Natural killer cell (primary cell): Measurements from ENCODE around the gene PNKD. TPM values are rescaled to one million over a fixed set of nuclear protein-coding genes. Genes with fewer than 3 reads are reported as not detected.

Experiments
- ATAC-seq, 3 donors: fragments of 150-1000 bp in 2 of 3; fragments of 200-7000 bp in 1 of 3; cut with Tn5 transposase; 1 replicate in 1 of 3; 2 replicates in 2 of 3; pipeline ENCODE4 v1.10.0; 2021; ENCODE audit warnings: mild to moderate bottlenecking in 2 of 3, moderate library complexity in 2 of 3
- DNase-seq, 2 donors: peaks; one replicate each; pipeline versions ENCODE4 v3.0.0 to v3.0.0-alpha.2; 2013 to 2021; ENCODE audit warnings: mixed read lengths in 1 of 2
- H3K27ac ChIP-seq: one replicate; pipeline ENCODE4 v1.5.1; 2013; ENCODE audit warnings: mild to moderate bottlenecking, low read length
- H3K27me3 ChIP-seq: one replicate; pipeline ENCODE4 v1.6.1; 2013; ENCODE audit warnings: low read length; ENCODE audit not compliant: control insufficient read depth, insufficient read depth
- H3K36me3 ChIP-seq: one replicate; pipeline ENCODE4 v1.6.1; 2013; ENCODE audit warnings: low read length; ENCODE audit not compliant: control insufficient read depth, insufficient read depth
- H3K4me1 ChIP-seq: one replicate; pipeline ENCODE4 v1.6.1; 2013; ENCODE audit warnings: low read length; ENCODE audit not compliant: control insufficient read depth, insufficient read depth
- H3K4me3 ChIP-seq: one replicate; pipeline ENCODE4 v1.5.1; 2013; ENCODE audit warnings: low read length
- H3K9me3 ChIP-seq: one replicate; pipeline ENCODE4 v1.6.1; 2013; ENCODE audit warnings: low read length; ENCODE audit not compliant: control insufficient read depth, insufficient read depth
- H3K27ac Mint-ChIP-seq, 2 donors: one replicate each; pipeline ENCODE4 v1.8.0; 2022; ENCODE audit warnings: mild to moderate bottlenecking in 2 of 2, mixed read lengths in 2 of 2, moderate library complexity in 1 of 2
- H3K27me3 Mint-ChIP-seq, 2 donors: one replicate each; pipeline ENCODE4 v1.8.0; 2022; ENCODE audit warnings: low read depth in 2 of 2, mixed read lengths in 2 of 2
- H3K36me3 Mint-ChIP-seq: one replicate; pipeline ENCODE4 v1.8.0; 2022; ENCODE audit warnings: mixed read lengths
- H3K4me1 Mint-ChIP-seq, 2 donors: one replicate each; pipeline ENCODE4 v1.8.0; 2022; ENCODE audit warnings: mixed read lengths in 2 of 2
- H3K4me3 Mint-ChIP-seq: one replicate; pipeline ENCODE4 v1.8.0; 2022; ENCODE audit warnings: mild to moderate bottlenecking, moderate library complexity, mixed read lengths
- H3K9me3 Mint-ChIP-seq, 2 donors: one replicate each; pipeline ENCODE4 v1.8.0; 2022; ENCODE audit warnings: mixed read lengths in 2 of 2
- WGBS: methylation state at CpG from one replicate; pipeline ENCODE4 v1.1.7; 2013; ENCODE audit warnings: missing lambda C conversion rate; ENCODE audit not compliant: insufficient coverage; 5-methylcytosine and 5-hydroxymethylcytosine counted together
- intact Hi-C: fragments of 100-400 bp; cut with micrococcal nuclease; formaldehyde crosslinking; loops from one replicate; pipeline ENCODE4 v1.14.2; 2022
- total RNA-seq, 4 donors: library from RNA; stranded (reverse); fragments of 120-200 nt in 1 of 4; gene quantifications; one replicate each; pipeline versions ENCODE4 v1.2.3 to v1.2.4, GENCODE V29; 2013 to 2022
- TF ChIP-seq, protein P1 (sequence below): fragments of 200-600 bp; IDR thresholded peaks from one replicate; pipeline ENCODE4 v1.8.0; 2022; ENCODE audit warnings: antibody characterized with exemption

The PNKD gene
- total RNA-seq, 3 donors from 2014 or later (not counting 1 experiment from before 2014, with no cell fraction given) = 18.8 to 21.3 (median 18.9) TPM

DNA sequence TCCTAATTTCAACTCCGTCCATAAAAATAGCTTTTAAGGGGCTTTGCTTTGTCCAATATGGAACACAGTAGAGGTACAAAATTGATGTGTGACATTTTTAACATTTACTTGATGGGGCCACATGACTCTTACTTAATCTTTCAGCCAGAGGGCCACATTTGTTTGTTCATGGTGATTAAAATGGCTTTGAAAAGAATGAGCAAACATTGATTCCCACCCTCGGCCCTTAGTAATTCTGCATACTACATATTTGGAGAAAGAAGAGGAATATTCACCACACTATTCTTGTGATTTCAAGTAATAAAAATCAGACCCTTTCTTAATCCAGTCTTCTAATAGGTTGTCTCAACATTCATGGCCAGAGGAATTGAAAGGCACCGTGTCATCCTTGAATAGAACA is 35.8 kb upstream of the PNKD start:
- ATAC-seq = no peak
- H3K4me1 Mint-ChIP-seq = peaks cover 31 to 42% of the 10 kb centered on the region in 2 donors
- H3K4me3 ChIP-seq = no peak overlapping the region
- H3K9me3 ChIP-seq = no peaks in the 10 kb centered on the region
- H3K27ac ChIP-seq = no peak overlapping the region
- peaks cover 34% of the 10 kb centered on the region for H3K36me3 Mint-ChIP-seq
- no peak overlapping the region for H3K4me3 Mint-ChIP-seq
- no peaks in the 10 kb centered on the region for H3K27me3 ChIP-seq
- peak overlapping the region; percentile 45 to 65 for H3K27ac Mint-ChIP-seq
- peaks cover 80% of the 10 kb centered on the region for H3K36me3 ChIP-seq
- peaks cover 27% of the 10 kb centered on the region for H3K4me1 ChIP-seq
- WGBS = 100% methylated on average over 1 of the region's 3 CpGs
- intact Hi-C loops = no loop called here
- TF ChIP-seq, protein P1, sequence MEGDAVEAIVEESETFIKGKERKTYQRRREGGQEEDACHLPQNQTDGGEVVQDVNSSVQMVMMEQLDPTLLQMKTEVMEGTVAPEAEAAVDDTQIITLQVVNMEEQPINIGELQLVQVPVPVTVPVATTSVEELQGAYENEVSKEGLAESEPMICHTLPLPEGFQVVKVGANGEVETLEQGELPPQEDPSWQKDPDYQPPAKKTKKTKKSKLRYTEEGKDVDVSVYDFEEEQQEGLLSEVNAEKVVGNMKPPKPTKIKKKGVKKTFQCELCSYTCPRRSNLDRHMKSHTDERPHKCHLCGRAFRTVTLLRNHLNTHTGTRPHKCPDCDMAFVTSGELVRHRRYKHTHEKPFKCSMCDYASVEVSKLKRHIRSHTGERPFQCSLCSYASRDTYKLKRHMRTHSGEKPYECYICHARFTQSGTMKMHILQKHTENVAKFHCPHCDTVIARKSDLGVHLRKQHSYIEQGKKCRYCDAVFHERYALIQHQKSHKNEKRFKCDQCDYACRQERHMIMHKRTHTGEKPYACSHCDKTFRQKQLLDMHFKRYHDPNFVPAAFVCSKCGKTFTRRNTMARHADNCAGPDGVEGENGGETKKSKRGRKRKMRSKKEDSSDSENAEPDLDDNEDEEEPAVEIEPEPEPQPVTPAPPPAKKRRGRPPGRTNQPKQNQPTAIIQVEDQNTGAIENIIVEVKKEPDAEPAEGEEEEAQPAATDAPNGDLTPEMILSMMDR = no peak
- no peaks in the 10 kb centered on the region for H3K27me3 Mint-ChIP-seq
- no peak for DNase-seq
- H3K9me3 Mint-ChIP-seq = no peaks in the 10 kb centered on the region

DNA sequence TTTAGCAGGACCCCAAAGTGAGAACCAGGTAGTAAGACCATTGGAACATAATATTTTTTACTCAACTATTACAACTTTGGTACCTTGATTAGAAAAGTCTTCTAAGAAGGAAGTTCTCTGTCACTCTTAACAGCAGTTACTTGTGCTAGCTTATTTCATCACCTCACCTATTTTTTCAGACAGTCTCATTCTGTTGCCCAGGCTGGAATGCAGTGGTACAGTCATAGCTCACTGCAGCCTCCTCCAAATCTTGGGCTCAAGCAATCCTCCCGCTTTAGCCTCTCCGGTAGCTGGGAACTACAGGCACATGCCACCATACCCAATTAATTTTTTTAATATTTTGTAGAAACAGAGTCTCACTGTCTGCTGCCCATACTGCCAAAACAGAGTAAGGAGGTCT is 35.3 kb upstream of the PNKD start:
- no peak overlapping the region for H3K4me3 ChIP-seq
- DNase-seq = no peak
- Mint-ChIP-seq H3K36me3 (peaks cover 34% of the 10 kb centered on the region), H3K4me3 (no peak overlapping the region), H3K9me3 (no peaks in the 10 kb centered on the region), H3K27me3 (no peaks in the 10 kb centered on the region), H3K27ac (peak overlapping the region; percentile 45 to 65), H3K4me1 (peaks cover 31 to 42% of the 10 kb centered on the region in 2 donors)
- H3K27me3 ChIP-seq = no peaks in the 10 kb centered on the region
- no peak overlapping the region for H3K27ac ChIP-seq
- TF ChIP-seq, protein P1 = no peak
- H3K9me3 ChIP-seq = no peaks in the 10 kb centered on the region
- peaks cover 84% of the 10 kb centered on the region for H3K36me3 ChIP-seq
- intact Hi-C loops = no loop called here
- 94% methylated on average over 2 of the region's 2 CpGs for WGBS
- no peak for ATAC-seq
- peaks cover 23% of the 10 kb centered on the region for H3K4me1 ChIP-seq

DNA sequence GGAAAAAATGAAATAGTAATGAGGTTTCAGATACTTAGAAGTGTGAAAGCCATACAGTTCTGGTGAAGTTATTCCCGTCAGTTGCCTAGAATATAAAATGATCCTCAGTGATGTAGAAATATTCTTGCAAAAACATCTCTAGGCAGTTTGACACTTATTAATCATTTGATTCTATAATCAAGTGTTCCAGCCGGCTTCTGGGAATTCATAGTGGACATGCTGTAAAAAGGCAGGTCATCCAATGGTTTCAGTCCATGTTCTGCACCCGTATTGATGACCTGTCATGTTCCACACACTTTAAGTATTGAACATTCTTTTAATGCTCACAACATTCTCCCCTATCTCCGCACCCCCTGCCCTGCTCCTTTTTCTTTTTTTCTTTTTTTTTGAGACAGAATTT is 33.5 kb upstream of the PNKD start:
- H3K27me3 Mint-ChIP-seq = no peaks in the 10 kb centered on the region
- no peaks in the 10 kb centered on the region for H3K9me3 ChIP-seq
- H3K4me1 ChIP-seq = peaks cover 5% of the 10 kb centered on the region
- peaks cover 85% of the 10 kb centered on the region for H3K36me3 ChIP-seq
- 94% methylated on average over 4 of the region's 4 CpGs for WGBS
- peaks cover 16 to 29% of the 10 kb centered on the region in 2 donors for H3K4me1 Mint-ChIP-seq
- no peaks in the 10 kb centered on the region for H3K27me3 ChIP-seq
- intact Hi-C loops = no loop called here
- H3K36me3 Mint-ChIP-seq = peaks cover 40% of the 10 kb centered on the region
- no peak overlapping the region for H3K4me3 Mint-ChIP-seq
- ATAC-seq (no peak), DNase-seq (no peak)
- H3K27ac ChIP-seq = no peak overlapping the region
- H3K27ac Mint-ChIP-seq = no peak overlapping the region
- no peak overlapping the region for H3K4me3 ChIP-seq
- TF ChIP-seq, protein P1 = no peak
- no peaks in the 10 kb centered on the region for H3K9me3 Mint-ChIP-seq

DNA sequence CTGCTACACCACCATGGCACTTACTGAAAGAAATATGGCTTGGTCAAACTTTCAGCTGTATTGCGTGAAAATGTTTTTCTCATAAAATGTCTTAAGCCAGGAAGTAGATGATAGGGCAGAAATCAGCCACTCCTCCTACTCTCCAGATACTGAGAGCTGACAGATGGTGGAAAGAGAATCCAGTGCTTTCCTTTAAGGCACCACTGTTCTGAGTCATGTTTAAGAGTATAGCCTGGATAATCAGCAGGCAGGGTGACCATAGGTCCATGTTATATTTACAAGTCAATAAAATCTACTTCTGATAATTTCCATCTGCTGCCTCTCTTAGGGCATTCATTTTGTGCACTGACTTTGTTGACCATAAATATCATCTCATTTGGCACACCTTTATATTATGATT is 31.4 kb upstream of the PNKD start:
- H3K9me3 Mint-ChIP-seq = no peaks in the 10 kb centered on the region
- no CpG with 5 or more reads among the region's 1 CpG for WGBS
- TF ChIP-seq, protein P1 = no peak
- ATAC-seq (no peak), DNase-seq (no peak)
- peaks cover 35% of the 10 kb centered on the region for H3K36me3 Mint-ChIP-seq
- peaks cover 18 to 34% of the 10 kb centered on the region in 2 donors for H3K4me1 Mint-ChIP-seq
- Histone ChIP-seq H3K9me3 (no peaks in the 10 kb centered on the region), H3K27ac (no peak overlapping the region), H3K27me3 (no peaks in the 10 kb centered on the region), H3K4me3 (no peak overlapping the region), H3K4me1 (no peaks in the 10 kb centered on the region), H3K36me3 (peaks cover 91% of the 10 kb centered on the region)
- H3K27me3 Mint-ChIP-seq = no peaks in the 10 kb centered on the region
- H3K4me3 Mint-ChIP-seq = no peak overlapping the region
- intact Hi-C loops = no loop called here
- peak overlapping the region; percentile 36 to 46 for H3K27ac Mint-ChIP-seq
